ENCODE measurements around the gene DCAF17. TPM values are rescaled to one million over a fixed set of nuclear protein-coding genes. Genes with fewer than 3 reads are reported as not detected.

The DCAF17 gene
- total and polyA plus RNA-seq, 2 of the 13 experiments (the other 11 are each of a cell fraction or from before 2014, with no cell fraction given): 13.7 to 30.0 TPM

DNA sequence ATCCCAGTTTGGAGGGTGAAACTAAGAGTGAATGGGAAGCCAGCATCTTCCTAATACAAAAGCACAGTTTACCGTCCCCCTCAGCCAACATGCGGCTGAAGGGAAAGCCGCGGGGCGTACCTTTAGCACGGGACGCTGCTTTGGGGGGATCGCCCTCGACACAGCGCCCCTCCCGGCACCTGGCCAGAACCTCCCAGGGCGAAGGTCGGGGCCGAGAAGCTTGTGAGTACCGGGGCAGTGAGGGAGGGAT is 338 bp upstream of the DCAF17 start, which contains the start of gene METTL8 (continued):
- TF ChIP-seq ELF1 (CRISPR knock-in tag; IDR thresholded peaks at IDR 0.05): no peak; the same call in 1 of the 2 replicates
- TF ChIP-seq MIER3 (CRISPR knock-in tag; IDR thresholded peaks at IDR 0.05; ENCODE audit: borderline replicate concordance): no peak
- peak; percentile 90; the same call in 1 of the 2 replicates for TF ChIP-seq KDM2A (CRISPR knock-in tag; IDR thresholded peaks at IDR 0.05; ENCODE audit: borderline replicate concordance, low read depth)
- TF ChIP-seq ZNF225 (CRISPR knock-in tag; IDR thresholded peaks at IDR 0.05): no peak
- no peak for TF ChIP-seq KLF11 (CRISPR knock-in tag; IDR thresholded peaks at IDR 0.05)
- 0 out of 2 replicates have a peak, but pooled peaks have one; percentile 2 for TF ChIP-seq ZFP36L1 (CRISPR knock-in tag; IDR thresholded peaks at IDR 0.05)
- peak; percentile 24; the same call in 1 of the 2 replicates for TF ChIP-seq TOE1 (CRISPR knock-in tag; IDR thresholded peaks at IDR 0.05)
- peak; percentile 81 for TF ChIP-seq GATAD1 (CRISPR knock-in tag; IDR thresholded peaks at IDR 0.05)
- TF ChIP-seq ZNF773 (CRISPR knock-in tag; IDR thresholded peaks at IDR 0.05; ENCODE audit: borderline replicate concordance): 0 out of 2 replicates have a peak, but pooled peaks have one; percentile 48
- peak; percentile 65; the same call in 1 of the 2 replicates for TF ChIP-seq ZNF121 (CRISPR knock-in tag; IDR thresholded peaks at IDR 0.05)
- TF ChIP-seq SALL1 (CRISPR knock-in tag; IDR thresholded peaks at IDR 0.05): no peak; the same call in 1 of the 2 replicates
- no peak for TF ChIP-seq RFX1 (IDR thresholded peaks at IDR 0.05)
- TF ChIP-seq ZNF335 (CRISPR knock-in tag; IDR thresholded peaks at IDR 0.05): peak; percentile 87; the same call in 1 of the 2 replicates
- TF ChIP-seq PHF8 (CRISPR knock-in tag; IDR thresholded peaks at IDR 0.05): 0 out of 2 replicates have a peak, but pooled peaks have one; percentile 54
- TF ChIP-seq SKI (IDR thresholded peaks at IDR 0.05; ENCODE audit: partially characterized antibody): peak; percentile 21
- peak; percentile 63; the same call in 1 of the 2 replicates for TF ChIP-seq MIER2 (CRISPR knock-in tag; IDR thresholded peaks at IDR 0.05)
- no peak for TF ChIP-seq SCMH1 (CRISPR knock-in tag; IDR thresholded peaks at IDR 0.05; ENCODE audit: borderline replicate concordance)
- peak; percentile 96; the same call in 1 of the 2 replicates for TF ChIP-seq CBX5 (CRISPR knock-in tag; IDR thresholded peaks at IDR 0.05; ENCODE audit: borderline replicate concordance)
- peak; percentile 83; the same call in 1 of the 2 replicates for TF ChIP-seq MIXL1 (CRISPR knock-in tag; IDR thresholded peaks at IDR 0.05)
- TF ChIP-seq FOXC1 (CRISPR knock-in tag; IDR thresholded peaks at IDR 0.05; ENCODE audit: borderline replicate concordance): peak; percentile 64; the same call in 1 of the 2 replicates
- no peak; the same call in 1 of the 2 replicates for TF ChIP-seq PITX1 (CRISPR knock-in tag; IDR thresholded peaks at IDR 0.05)
- TF ChIP-seq, protein P1, sequence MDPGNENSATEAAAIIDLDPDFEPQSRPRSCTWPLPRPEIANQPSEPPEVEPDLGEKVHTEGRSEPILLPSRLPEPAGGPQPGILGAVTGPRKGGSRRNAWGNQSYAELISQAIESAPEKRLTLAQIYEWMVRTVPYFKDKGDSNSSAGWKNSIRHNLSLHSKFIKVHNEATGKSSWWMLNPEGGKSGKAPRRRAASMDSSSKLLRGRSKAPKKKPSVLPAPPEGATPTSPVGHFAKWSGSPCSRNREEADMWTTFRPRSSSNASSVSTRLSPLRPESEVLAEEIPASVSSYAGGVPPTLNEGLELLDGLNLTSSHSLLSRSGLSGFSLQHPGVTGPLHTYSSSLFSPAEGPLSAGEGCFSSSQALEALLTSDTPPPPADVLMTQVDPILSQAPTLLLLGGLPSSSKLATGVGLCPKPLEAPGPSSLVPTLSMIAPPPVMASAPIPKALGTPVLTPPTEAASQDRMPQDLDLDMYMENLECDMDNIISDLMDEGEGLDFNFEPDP (CRISPR knock-in tag; conservative IDR thresholded peaks at IDR 0.05): no peak
- TF ChIP-seq JDP2 (CRISPR knock-in tag; IDR thresholded peaks at IDR 0.05; ENCODE audit: borderline replicate concordance): no peak
- TF ChIP-seq ZNF737 (CRISPR knock-in tag; IDR thresholded peaks at IDR 0.05; ENCODE audit: borderline replicate concordance): no peak
- no peak for TF ChIP-seq ZSCAN12 (CRISPR knock-in tag; IDR thresholded peaks at IDR 0.05)
- peak; percentile 91; the same call in 1 of the 2 replicates for TF ChIP-seq ZNF264 (CRISPR knock-in tag; IDR thresholded peaks at IDR 0.05)
- no peak for TF ChIP-seq KAT8 (CRISPR knock-in tag; IDR thresholded peaks at IDR 0.05)
- 0 out of 2 replicates have a peak, but pooled peaks have one; percentile 79 for TF ChIP-seq HMG20B (CRISPR knock-in tag; conservative IDR thresholded peaks at IDR 0.05)
- TF ChIP-seq PRDM4 (CRISPR knock-in tag; IDR thresholded peaks at IDR 0.05; ENCODE audit: borderline replicate concordance): 0 out of 2 replicates have a peak, but pooled peaks have one; percentile 20
- peak; percentile 69; the same call in 1 of the 2 replicates for TF ChIP-seq MTA1 (CRISPR knock-in tag; IDR thresholded peaks at IDR 0.05; ENCODE audit: borderline replicate concordance)
- TF ChIP-seq ZNF615 (CRISPR knock-in tag; IDR thresholded peaks at IDR 0.05; ENCODE audit: borderline replicate concordance): peak; percentile 65; the same call in 1 of the 2 replicates
